ENCODE data around the gene VWA5B1.
"Not testable (repeated sequence)": the region's sequence is repeated elsewhere in the genome, so short reads cannot be mapped to it uniquely, and the experiment has no call there.

VWA5B1 gene

GRCh38 chr1:20290624-20291597 is at the start of gene VWA5B1:
Gene VWA5B1, plus strand, starts transcription at chr1:20290875. Its CDS starts 19,727 bp downstream, at chr1:20310602.
- peak; percentile 94 for DNase-seq

- no peak for DNase-seq
These were observed 47.7 kb upstream of the VWA5B1 start for GRCh38 chr1:20242890-20243479.

GRCh38 chr1:20248971-20249612 is 41.6 kb upstream of the VWA5B1 start:
- no peak for DNase-seq

- no peak for DNase-seq
These were observed 40.2 kb upstream of the VWA5B1 start for GRCh38 chr1:20250340-20250989.

- DNase-seq = no peak
These were observed 38.1 kb upstream of the VWA5B1 start for GRCh38 chr1:20252587-20252986.

- DNase-seq = peak; percentile 72
These were observed 35.0 kb upstream of the VWA5B1 start for GRCh38 chr1:20255666-20256065.

- no peak for DNase-seq
These were observed 31.0 kb upstream of the VWA5B1 start for GRCh38 chr1:20259646-20260045.

GRCh38 chr1:20261095-20261494 is 29.6 kb upstream of the VWA5B1 start:
- no peak for DNase-seq

GRCh38 chr1:20262810-20263534 is 27.7 kb upstream of the VWA5B1 start:
- no peak for DNase-seq

GRCh38 chr1:20265250-20265649 is 25.4 kb upstream of the VWA5B1 start:
- DNase-seq = no peak

GRCh38 chr1:20266141-20266540 is 24.5 kb upstream of the VWA5B1 start:
- no peak for DNase-seq

- no peak for DNase-seq
These were observed 24.0 kb upstream of the VWA5B1 start for GRCh38 chr1:20266642-20267041.

GRCh38 chr1:20271498-20272400 is 18.9 kb upstream of the VWA5B1 start:
- DNase-seq = no peak

GRCh38 chr1:20273716-20274115 is 17.0 kb upstream of the VWA5B1 start:
- DNase-seq = not testable (repeated sequence)

- DNase-seq = no peak
These were observed 15.3 kb upstream of the VWA5B1 start for GRCh38 chr1:20275319-20275925.

GRCh38 chr1:20276485-20277159 is 14.1 kb upstream of the VWA5B1 start:
- no peak for DNase-seq

GRCh38 chr1:20278692-20279130 is 12.0 kb upstream of the VWA5B1 start:
- DNase-seq = no peak

- peak; percentile 68 for DNase-seq
These were observed 11.2 kb upstream of the VWA5B1 start for GRCh38 chr1:20279509-20279908.

- no peak for DNase-seq
These were observed 10.3 kb upstream of the VWA5B1 start for GRCh38 chr1:20280341-20280740.

GRCh38 chr1:20280906-20281305 is 9.8 kb upstream of the VWA5B1 start:
- DNase-seq = no peak

Data from islet precursor cell (in vitro differentiated cells).